ENCODE results near the gene SUPT7L.

The SUPT7L gene, protein sequence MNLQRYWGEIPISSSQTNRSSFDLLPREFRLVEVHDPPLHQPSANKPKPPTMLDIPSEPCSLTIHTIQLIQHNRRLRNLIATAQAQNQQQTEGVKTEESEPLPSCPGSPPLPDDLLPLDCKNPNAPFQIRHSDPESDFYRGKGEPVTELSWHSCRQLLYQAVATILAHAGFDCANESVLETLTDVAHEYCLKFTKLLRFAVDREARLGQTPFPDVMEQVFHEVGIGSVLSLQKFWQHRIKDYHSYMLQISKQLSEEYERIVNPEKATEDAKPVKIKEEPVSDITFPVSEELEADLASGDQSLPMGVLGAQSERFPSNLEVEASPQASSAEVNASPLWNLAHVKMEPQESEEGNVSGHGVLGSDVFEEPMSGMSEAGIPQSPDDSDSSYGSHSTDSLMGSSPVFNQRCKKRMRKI

GRCh38 chr2:27663285-27664153, at the start of gene SUPT7L, which contains the start of gene SLC4A1AP:
Gene SUPT7L, minus strand, starts transcription at chr2:27663614. Its CDS starts 1,422 bp downstream, at chr2:27662192.
Gene SLC4A1AP, plus strand, starts transcription at chr2:27663889. Its CDS starts 26 bp downstream, at chr2:27663915.
- TF ChIP-seq, protein P1, sequence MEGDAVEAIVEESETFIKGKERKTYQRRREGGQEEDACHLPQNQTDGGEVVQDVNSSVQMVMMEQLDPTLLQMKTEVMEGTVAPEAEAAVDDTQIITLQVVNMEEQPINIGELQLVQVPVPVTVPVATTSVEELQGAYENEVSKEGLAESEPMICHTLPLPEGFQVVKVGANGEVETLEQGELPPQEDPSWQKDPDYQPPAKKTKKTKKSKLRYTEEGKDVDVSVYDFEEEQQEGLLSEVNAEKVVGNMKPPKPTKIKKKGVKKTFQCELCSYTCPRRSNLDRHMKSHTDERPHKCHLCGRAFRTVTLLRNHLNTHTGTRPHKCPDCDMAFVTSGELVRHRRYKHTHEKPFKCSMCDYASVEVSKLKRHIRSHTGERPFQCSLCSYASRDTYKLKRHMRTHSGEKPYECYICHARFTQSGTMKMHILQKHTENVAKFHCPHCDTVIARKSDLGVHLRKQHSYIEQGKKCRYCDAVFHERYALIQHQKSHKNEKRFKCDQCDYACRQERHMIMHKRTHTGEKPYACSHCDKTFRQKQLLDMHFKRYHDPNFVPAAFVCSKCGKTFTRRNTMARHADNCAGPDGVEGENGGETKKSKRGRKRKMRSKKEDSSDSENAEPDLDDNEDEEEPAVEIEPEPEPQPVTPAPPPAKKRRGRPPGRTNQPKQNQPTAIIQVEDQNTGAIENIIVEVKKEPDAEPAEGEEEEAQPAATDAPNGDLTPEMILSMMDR (IDR thresholded peaks at IDR 0.05; ENCODE audit: extremely low read depth, missing control alignments), result no peak
- DNase-seq (ENCODE audit: low spot score), result peak; percentile 76

DNA sequence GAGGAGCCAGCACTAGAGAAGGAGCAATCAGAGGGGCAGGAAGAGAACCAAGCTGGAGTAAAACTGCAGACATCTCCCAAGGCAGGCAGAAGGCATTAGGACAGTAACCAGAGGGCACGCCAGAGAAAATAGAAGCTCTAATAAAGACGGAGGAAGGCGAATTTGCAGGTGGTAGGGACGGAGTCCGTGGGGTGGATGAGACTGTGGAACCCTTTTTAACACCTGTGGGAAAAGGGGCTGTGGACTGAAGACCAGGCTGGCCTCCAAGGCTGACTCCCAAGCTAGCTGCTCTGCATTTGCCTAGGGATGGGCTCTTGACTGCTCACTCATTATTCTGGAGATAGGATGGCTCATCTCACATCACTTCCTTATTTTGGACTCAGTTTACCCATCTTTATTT, 49.8 kb upstream of the SUPT7L start:
- TF ChIP-seq, protein P1 (IDR thresholded peaks at IDR 0.05; ENCODE audit: extremely low read depth, missing control alignments), result no peak

DNA sequence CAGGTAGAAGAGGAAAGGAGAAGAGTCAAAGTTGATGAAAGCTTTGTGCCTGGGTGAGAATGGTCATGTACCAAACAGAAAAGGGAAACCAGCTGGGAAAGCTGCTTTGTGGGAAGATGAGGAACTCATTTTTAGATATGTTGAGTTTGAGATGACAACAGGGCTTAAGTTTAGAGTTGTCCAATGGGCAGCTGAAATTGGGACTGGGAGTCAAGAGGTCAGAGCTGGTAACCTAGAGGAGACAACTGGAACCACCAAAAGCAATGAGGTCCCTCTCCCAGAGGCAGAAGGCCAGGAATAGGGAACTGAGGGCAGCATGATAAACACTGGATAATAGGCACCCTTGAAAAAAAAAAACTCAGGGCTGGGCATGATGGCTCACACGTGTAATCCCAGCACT, 49.1 kb upstream of the SUPT7L start:
- TF ChIP-seq, protein P1 (IDR thresholded peaks at IDR 0.05; ENCODE audit: extremely low read depth, missing control alignments), result no peak
- DNase-seq (ENCODE audit: low spot score), result no peak

More for the DNA sequence above, 49.8 kb upstream of the SUPT7L start:
- DNase-seq (ENCODE audit: low spot score), result no peak

GRCh38 chr2:27711804-27712203, 48.4 kb upstream of the SUPT7L start:
- TF ChIP-seq, protein P1 (IDR thresholded peaks at IDR 0.05; ENCODE audit: extremely low read depth, missing control alignments), result no peak
- no peak for DNase-seq (ENCODE audit: low spot score)

DNA sequence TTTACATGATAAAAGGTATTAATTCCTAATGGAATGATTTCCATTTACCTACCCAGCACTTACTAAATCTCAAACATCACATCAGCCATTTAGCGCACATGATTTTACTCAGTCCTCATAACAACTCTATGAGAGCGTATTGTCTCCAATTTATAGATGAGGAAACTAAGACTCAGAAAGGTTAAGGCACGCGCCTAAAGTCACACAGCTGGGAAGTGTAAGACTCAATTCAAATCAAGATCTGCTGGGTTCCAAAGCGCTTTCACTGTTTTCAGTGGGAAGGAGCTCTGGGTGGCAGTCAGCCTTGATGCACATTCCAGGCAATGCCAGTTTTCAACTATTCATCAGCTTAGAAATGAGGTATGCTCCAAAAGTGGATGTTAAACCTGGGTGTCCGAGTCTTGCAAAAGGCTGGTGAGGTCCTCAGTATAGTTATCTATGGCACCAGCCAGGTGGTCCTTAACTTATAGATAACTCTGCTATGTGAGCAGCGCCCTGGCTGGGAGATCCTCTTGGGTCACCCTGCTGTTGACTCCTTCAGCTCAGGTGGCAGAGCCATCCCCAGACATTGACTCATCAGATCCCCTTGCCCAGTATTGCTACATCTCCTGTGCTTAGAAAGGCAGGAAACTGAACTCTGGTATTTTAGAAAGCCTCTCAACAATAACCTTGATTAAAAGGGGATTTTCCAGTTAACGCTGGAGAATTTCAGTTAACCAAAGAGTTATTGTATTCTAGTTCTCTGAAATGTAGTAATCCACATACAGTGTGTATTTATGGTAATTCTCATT, 47.4 kb upstream of the SUPT7L start:
- no peak for DNase-seq (ENCODE audit: low spot score)
- TF ChIP-seq, protein P1 (IDR thresholded peaks at IDR 0.05; ENCODE audit: extremely low read depth, missing control alignments), result no peak

DNA sequence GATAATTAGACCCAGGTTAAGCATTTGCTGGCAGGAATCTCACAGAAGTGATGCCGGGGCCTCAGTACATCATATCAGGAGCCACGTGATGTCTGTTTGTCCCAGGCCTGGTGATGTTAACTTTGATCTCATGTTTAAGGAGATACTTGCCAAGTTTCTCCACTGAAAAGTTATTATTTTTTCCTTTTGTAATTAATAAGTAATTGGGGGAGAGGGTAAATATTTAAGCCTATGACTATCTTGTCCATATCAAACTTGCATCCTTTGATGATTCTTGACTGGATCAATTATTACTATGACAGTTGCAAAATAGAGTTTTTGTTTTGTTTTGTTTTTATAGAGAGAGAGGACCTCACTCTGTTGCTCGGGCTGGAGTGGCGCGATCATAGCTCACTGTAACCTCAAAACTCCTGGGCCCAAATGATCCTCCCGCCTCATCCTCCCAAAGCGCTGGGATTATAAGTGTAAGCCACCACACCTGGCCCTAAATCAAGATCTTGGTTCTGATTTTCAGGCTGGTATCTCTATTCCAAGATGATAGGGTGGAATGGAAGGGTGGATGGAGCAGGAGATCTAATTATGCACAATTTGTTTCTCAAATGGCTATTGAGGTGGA, 46.7 kb upstream of the SUPT7L start:
- DNase-seq (ENCODE audit: low spot score), result no peak
- TF ChIP-seq, protein P1 (IDR thresholded peaks at IDR 0.05; ENCODE audit: extremely low read depth, missing control alignments), result no peak

Data from GM20000 (cell line).